Ishikawa (cell line): ENCODE results near the gene GUCD1.

Source experiments
- CEBPB ChIP-seq: IDR thresholded peaks from 2 replicates; pipeline ENCODE4 v1.6.1; 2012
- CREB1 ChIP-seq: IDR thresholded peaks from 2 replicates; pipeline ENCODE4 v1.6.1; 2012; ENCODE audit warnings: low read depth
- EGR1 ChIP-seq: IDR thresholded peaks from 2 replicates; pipeline ENCODE4 v1.6.1; 2012
- EP300 ChIP-seq: IDR thresholded peaks from 2 replicates; pipeline ENCODE4 v1.6.1; 2012; ENCODE audit warnings: borderline replicate concordance
- FOXM1 ChIP-seq: IDR thresholded peaks from 2 replicates; pipeline ENCODE4 v1.6.1; 2012; ENCODE audit warnings: low read depth, borderline replicate concordance
- NFIC ChIP-seq: IDR thresholded peaks from 2 replicates; pipeline ENCODE4 v1.6.1; 2012
- RAD21 ChIP-seq: IDR thresholded peaks from 2 replicates; pipeline ENCODE4 v1.6.1; 2012; ENCODE audit warnings: low read depth
- TAF1 ChIP-seq: IDR thresholded peaks from 2 replicates; pipeline ENCODE4 v1.6.1; 2012; ENCODE audit warnings: low read depth, mild to moderate bottlenecking
- TCF12 ChIP-seq: IDR thresholded peaks from 2 replicates; pipeline ENCODE4 v1.6.1; 2012; ENCODE audit warnings: low read depth
- TEAD4 ChIP-seq: IDR thresholded peaks from 2 replicates; pipeline ENCODE4 v1.6.1; 2012
- YY1 ChIP-seq: IDR thresholded peaks from 2 replicates; pipeline ENCODE4 v1.6.1; 2012; ENCODE audit warnings: low read depth
- TF ChIP-seq, protein P1 (sequence below): IDR thresholded peaks from 2 replicates; pipeline ENCODE4 v1.6.1; 2012; ENCODE audit warnings: low read depth, mild to moderate bottlenecking
- TF ChIP-seq, protein P2 (sequence below): IDR thresholded peaks from 2 replicates; pipeline ENCODE4 v1.6.1; 2012
- TF ChIP-seq, protein P3 (sequence below): IDR thresholded peaks from 2 replicates; pipeline ENCODE4 v1.6.1; 2012

DNA sequence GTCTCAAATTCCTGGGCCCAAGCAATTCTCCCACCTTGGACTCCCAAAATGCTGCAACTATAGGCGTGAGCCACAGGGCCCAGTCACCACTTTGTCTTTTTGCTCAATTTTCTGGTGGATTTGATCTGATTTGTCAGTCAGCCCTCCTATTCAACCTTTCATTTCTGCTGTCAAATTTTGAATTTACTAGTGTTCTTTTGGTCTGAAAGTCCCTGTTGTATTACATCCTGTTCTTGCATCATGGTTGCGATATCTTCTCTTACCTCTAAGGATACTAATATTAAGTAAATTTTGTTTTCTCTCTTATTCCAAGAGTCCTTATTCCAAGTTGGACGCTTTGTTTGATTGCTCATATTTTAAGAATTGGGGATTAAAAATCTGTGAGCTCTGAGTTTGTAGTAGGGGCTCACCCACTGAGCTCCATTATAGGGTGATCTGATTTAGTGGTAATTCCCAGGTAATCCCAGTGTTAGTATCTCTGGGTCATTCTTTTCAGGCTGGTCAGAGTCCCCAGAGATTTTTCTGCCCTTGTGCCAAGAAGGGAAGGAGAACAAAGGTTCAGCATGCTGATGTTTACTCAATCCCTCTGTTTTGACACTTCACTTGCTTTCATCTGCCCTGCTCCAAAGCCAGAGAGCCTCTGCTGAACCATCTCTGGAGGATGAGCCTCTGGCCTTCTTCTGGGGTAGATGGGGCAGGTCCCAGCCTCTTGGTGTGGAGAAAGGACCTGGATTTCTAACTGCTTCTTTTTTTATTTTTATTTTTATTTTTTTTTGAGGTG lies 49.8 kb downstream of the GUCD1 start:
- TF ChIP-seq EGR1, result no peak
- TF ChIP-seq CREB1, result no peak
- no peak for TF ChIP-seq FOXM1
- TF ChIP-seq, protein P1, sequence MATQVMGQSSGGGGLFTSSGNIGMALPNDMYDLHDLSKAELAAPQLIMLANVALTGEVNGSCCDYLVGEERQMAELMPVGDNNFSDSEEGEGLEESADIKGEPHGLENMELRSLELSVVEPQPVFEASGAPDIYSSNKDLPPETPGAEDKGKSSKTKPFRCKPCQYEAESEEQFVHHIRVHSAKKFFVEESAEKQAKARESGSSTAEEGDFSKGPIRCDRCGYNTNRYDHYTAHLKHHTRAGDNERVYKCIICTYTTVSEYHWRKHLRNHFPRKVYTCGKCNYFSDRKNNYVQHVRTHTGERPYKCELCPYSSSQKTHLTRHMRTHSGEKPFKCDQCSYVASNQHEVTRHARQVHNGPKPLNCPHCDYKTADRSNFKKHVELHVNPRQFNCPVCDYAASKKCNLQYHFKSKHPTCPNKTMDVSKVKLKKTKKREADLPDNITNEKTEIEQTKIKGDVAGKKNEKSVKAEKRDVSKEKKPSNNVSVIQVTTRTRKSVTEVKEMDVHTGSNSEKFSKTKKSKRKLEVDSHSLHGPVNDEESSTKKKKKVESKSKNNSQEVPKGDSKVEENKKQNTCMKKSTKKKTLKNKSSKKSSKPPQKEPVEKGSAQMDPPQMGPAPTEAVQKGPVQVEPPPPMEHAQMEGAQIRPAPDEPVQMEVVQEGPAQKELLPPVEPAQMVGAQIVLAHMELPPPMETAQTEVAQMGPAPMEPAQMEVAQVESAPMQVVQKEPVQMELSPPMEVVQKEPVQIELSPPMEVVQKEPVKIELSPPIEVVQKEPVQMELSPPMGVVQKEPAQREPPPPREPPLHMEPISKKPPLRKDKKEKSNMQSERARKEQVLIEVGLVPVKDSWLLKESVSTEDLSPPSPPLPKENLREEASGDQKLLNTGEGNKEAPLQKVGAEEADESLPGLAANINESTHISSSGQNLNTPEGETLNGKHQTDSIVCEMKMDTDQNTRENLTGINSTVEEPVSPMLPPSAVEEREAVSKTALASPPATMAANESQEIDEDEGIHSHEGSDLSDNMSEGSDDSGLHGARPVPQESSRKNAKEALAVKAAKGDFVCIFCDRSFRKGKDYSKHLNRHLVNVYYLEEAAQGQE, result no peak
- TF ChIP-seq CEBPB, result no peak
- no peak for TF ChIP-seq TEAD4
- no peak for TF ChIP-seq YY1
- no peak for TF ChIP-seq TAF1
- no peak for TF ChIP-seq EP300
- TF ChIP-seq, protein P2, sequence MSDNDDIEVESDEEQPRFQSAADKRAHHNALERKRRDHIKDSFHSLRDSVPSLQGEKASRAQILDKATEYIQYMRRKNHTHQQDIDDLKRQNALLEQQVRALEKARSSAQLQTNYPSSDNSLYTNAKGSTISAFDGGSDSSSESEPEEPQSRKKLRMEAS, result no peak
- TF ChIP-seq TCF12, result no peak
- no peak for TF ChIP-seq NFIC
- TF ChIP-seq, protein P3, sequence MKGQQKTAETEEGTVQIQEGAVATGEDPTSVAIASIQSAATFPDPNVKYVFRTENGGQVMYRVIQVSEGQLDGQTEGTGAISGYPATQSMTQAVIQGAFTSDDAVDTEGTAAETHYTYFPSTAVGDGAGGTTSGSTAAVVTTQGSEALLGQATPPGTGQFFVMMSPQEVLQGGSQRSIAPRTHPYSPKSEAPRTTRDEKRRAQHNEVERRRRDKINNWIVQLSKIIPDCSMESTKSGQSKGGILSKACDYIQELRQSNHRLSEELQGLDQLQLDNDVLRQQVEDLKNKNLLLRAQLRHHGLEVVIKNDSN, result no peak
- no peak for TF ChIP-seq RAD21
